Aorta (tissue), 5 donors: Measurements from ENCODE around the gene FOXE1. TPM values are rescaled to one million over a fixed set of nuclear protein-coding genes. Genes with fewer than 3 reads are reported as not detected.

ENCODE experiments used
- ATAC-seq: fragments of 200-7000 bp; cut with Tn5 transposase; one replicate; pipeline ENCODE4 v1.9.1; 2022; ENCODE audit warnings: moderate library complexity; ENCODE audit not compliant: low FRiP score
- DNase-seq, 2 donors: peaks; one replicate each; pipeline ENCODE4 v3.0.0-alpha.2; 2020
- H3K27ac ChIP-seq, 2 donors: one replicate each; pipeline ENCODE4 v1.5.1; 2013; ENCODE audit warnings: low read length in 2 of 2, mild to moderate bottlenecking in 2 of 2, moderate library complexity in 2 of 2, control low read depth in 1 of 2, inconsistent platforms in 1 of 2, low read depth in 1 of 2
- H3K27me3 ChIP-seq, 2 donors: one replicate each; pipeline ENCODE4 v1.6.1; 2013; ENCODE audit warnings: control low read depth in 1 of 2, low read length in 1 of 2, mild to moderate bottlenecking in 1 of 2, moderate library complexity in 1 of 2; ENCODE audit not compliant: insufficient read depth in 2 of 2, control insufficient read depth in 1 of 2
- H3K36me3 ChIP-seq, 2 donors: one replicate each; pipeline ENCODE4 v1.6.1; 2013; ENCODE audit warnings: control low read depth in 1 of 2, low read length in 1 of 2, mild to moderate bottlenecking in 1 of 2; ENCODE audit not compliant: insufficient read depth in 2 of 2, control insufficient read depth in 1 of 2
- H3K4me1 ChIP-seq, 2 donors: one replicate each; pipeline ENCODE4 v1.6.1; 2013; ENCODE audit warnings: low read length in 2 of 2, control low read depth in 1 of 2, mild to moderate bottlenecking in 1 of 2, moderate library complexity in 1 of 2; ENCODE audit not compliant: insufficient read depth in 2 of 2, control insufficient read depth in 1 of 2
- H3K4me3 ChIP-seq, 2 donors: one replicate each; pipeline ENCODE4 v1.5.1; 2013; ENCODE audit warnings: low read length in 2 of 2, control low read depth in 1 of 2, mild to moderate bottlenecking in 1 of 2
- H3K9me3 ChIP-seq: one replicate; pipeline ENCODE4 v1.6.1; 2013; ENCODE audit warnings: mild to moderate bottlenecking, low read length; ENCODE audit not compliant: control insufficient read depth
- WGBS, 2 donors: extraction: QIAGEN DNeasy Blood & Tissue Kit; methylation state at CpG; one replicate each; pipeline ENCODE4 v1.1.7; 2013; 5-methylcytosine and 5-hydroxymethylcytosine counted together
- intact Hi-C, 2 donors: fragments of 100-400 bp; cut with DNase I; formaldehyde crosslinking; loops; one replicate each; pipeline versions ENCODE4 v1.14.2 to v1.15.0; 2022
- polyA plus RNA-seq, 2 donors: library from polyadenylated mRNA; stranded (reverse); fragments of 200-250 nt; gene quantifications; one replicate each; pipeline ENCODE4 v1.2.3, GENCODE V29; 2013
- total RNA-seq, 2 donors: library from RNA; stranded (reverse); fragmentation: NEBNext Ultra II Directional; extraction: Animal tissue kit (Norgen Biotek cat#: 25700); gene quantifications; one replicate each; pipeline ENCODE4 v1.2.1, GENCODE V29; 2021
- donor health status: healthy with polysubstance abuse.
- donor health status: Bipolar disorder and iron deficiency.
- donor health status: DM: no; HTN: no; CAD: no.
- donor health status: DM: no; HTN: no; CAD: no.
- donor health status: DM: yes; HTN: yes; CAD: no.

Gene FOXE1
- total and polyA plus RNA-seq, 4 donors: not detected

DNA sequence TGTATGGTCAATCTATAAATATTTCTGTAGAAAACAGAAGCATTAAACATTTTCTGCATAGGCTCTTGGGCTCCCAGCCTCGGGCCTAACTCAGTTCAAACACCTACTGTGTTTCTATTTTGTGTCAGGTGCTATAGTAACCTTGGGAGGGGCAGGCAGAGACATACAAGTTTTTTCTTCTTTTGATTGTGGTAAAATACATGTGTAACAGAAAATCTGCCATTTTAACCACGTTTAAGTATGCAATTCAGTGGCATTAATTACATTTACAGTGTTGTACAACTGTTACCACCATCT is 40.8 kb upstream of the FOXE1 start:
- DNase-seq: no peak
- Histone ChIP-seq H3K4me3 (no peak overlapping the region), H3K36me3 (no peaks in the 10 kb centered on the region), H3K27ac (no peak overlapping the region), H3K9me3 (no peaks in the 10 kb centered on the region), H3K27me3 (peaks cover 0 to 2% of the 10 kb centered on the region in 2 donors), H3K4me1 (no peaks in the 10 kb centered on the region)
- 69 to 72% methylated on average over 2 of the region's 2 CpGs for WGBS, 2 donors
- intact Hi-C loops: no loop called here
- no peak for ATAC-seq

DNA sequence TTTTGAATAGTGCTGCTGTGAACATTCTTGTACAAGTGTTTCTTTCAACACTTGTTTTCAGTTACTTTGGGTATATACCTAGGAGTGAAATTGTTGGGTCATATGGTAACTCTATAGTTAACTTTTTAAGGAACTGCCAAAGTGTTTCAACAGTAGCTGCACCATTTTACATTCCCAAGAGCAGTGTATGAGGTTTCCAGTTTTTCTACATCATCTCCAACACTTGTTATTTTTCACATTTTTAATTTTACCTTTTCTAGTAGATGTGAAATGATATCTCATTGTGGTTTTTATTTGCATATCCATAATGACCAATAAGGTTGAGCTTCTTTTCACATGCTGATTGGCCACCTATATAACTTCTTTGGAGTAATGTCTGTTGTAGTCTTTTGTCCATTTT is 40.0 kb upstream of the FOXE1 start:
- intact Hi-C loops: no loop called here
- no peaks in the 10 kb centered on the region for H3K36me3 ChIP-seq
- no peak overlapping the region for H3K4me3 ChIP-seq
- H3K9me3 ChIP-seq: no peaks in the 10 kb centered on the region
- DNase-seq (no peak), ATAC-seq (no peak)
- no peak overlapping the region for H3K27ac ChIP-seq
- H3K27me3 ChIP-seq: peaks cover 0 to 2% of the 10 kb centered on the region in 2 donors
- no peaks in the 10 kb centered on the region for H3K4me1 ChIP-seq

DNA sequence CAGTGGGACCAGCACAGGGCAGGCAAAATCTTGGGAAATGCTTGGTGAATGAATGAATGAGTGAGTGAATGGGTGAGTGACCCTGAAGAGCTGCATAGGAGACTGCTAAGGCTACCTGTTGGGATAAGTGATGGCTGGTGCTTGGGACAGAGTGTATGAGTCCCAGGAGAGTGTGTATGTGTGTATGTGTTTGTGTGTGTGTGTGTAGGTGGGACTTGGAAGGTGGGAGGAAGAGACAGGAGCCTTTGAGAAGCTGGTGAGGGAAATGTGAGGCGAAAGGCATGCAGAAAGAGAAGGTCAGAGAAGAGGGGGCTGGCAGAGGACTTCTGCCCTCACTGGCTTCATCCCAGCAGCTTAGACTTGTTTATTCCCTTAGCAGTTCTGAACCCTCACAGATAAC is 33.3 kb upstream of the FOXE1 start:
- Histone ChIP-seq H3K27me3 (peaks cover 0 to 4% of the 10 kb centered on the region in 2 donors), H3K9me3 (peaks cover 8% of the 10 kb centered on the region), H3K27ac (no peak overlapping the region), H3K4me3 (no peak overlapping the region), H3K4me1 (no peaks in the 10 kb centered on the region), H3K36me3 (no peaks in the 10 kb centered on the region)
- 88% methylated on average over 1 of the region's 1 CpG; no CpG with 5 or more reads in 1 of the 2 donors for WGBS, 2 donors
- intact Hi-C loops: no loop called here
- ATAC-seq: no peak
- DNase-seq: no peak

DNA sequence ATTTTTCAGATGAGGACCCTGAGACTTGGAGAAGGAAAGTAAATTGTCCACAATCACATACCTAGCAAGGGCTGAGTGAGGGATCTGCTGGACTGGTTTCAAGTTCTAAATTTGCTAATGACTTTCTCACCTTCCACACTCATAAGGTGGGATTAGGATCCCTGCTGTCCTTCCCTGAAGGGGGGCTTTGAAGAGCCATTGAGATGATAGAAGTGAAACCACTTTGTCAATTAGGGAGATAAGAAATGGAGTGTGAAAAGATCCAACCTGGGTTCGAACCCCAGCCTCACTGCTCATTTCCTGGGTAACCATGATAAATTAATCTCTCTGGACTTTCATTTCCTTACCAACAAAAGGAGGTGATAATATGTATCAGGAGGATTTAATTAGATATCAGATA is 32.7 kb upstream of the FOXE1 start:
- H3K4me3 ChIP-seq: no peak overlapping the region
- WGBS, 2 donors: 15 to 28% methylated on average over 1 of the region's 1 CpG
- ATAC-seq: no peak

DNA sequence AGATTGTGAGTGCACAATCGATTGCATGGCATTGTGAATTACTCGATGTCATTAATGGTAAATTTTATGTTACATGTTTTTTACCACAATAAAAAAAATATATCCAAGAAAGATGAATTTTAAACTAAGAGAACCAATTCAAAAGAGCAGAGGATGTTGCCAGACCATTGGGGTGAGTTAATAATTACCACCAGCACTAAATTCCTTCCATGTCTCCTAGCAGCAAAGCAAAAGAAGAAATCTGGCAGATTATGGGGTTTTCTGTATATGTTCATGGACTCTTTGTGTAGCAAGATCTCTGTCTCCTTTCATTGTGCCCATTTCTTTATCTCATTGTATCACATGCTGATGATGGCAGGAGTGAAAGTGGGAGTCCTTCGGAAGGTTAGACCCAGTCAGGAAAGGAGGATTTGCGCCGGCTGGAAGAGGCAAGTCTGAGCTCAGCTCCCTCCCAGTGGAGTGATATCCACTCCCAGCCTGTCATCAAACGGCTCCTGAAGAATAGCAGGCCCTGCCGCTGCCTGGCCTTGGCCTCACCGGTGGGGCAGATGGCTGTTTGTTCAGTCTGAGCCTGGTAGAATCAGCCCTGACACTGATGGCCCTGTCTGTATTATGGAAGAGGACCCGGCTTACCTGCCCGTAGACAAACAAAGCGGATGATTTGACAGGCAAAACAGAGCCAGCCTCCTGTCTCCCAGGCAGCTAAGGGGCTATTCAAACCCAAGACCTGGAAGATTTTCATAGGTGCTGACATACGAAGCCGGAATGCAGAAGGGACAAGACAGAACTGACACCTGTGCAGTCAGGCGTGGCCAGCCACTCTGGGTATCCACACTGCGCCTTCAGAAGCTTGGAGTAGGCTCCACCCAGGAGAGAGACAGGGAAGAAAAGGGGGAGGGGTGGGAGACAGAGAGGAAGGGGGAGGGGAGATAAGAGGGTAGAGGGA is 21.9 kb upstream of the FOXE1 start:
- 43 to 49% methylated on average over 15 of the region's 15 CpGs for WGBS, 2 donors
- Histone ChIP-seq H3K27me3 (no peaks in the 10 kb centered on the region), H3K27ac (no peak overlapping the region), H3K9me3 (no peaks in the 10 kb centered on the region), H3K4me3 (no peak overlapping the region), H3K4me1 (no peaks in the 10 kb centered on the region), H3K36me3 (no peaks in the 10 kb centered on the region)
- DNase-seq (no peak), ATAC-seq (no peak)
- intact Hi-C loops: no loop called here

More for the DNA sequence above, 32.7 kb upstream of the FOXE1 start:
- Histone ChIP-seq H3K27me3 (peaks cover 0 to 4% of the 10 kb centered on the region in 2 donors), H3K4me1 (no peaks in the 10 kb centered on the region), H3K36me3 (no peaks in the 10 kb centered on the region), H3K9me3 (peaks cover 8% of the 10 kb centered on the region), H3K27ac (no peak overlapping the region)
- DNase-seq: no peak
- intact Hi-C loops: no loop called here

DNA sequence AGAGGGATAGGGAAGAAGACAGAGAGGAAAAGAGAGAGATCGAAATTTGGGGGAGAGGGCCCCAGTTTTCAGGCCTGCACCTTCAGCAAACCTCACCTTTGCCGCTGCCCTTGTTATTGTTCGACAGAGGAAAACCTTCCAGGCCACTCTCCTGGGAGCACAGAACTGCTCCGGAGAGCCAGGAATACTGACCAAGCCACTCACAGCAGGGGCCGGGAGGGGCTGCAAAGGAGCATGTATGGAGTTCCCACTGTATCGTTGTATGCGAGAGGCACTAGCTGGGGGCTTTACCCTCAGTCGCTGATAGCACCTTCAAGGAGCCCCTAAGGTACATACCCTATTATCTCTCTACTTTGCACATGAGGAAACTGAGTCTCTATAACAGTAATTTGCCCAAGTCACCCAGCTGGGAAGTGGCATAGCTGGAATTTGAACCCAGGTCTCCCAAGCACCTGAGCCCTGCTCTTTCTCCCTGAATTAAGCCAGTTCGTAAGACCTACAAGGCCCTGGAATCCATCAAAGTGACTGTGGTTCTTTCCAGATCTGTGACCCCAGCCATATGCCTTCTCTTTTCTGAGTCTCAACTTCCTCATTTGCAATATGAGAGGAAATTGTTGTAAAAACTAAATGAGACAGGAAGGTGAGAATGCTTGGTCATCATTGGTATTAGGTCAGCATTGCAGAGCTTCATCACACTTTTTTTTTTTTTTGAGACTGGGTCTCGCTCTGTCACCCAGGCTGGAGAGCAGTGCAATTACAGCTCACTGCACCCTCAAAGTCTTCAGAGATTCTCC is 21.0 kb upstream of the FOXE1 start:
- no peaks in the 10 kb centered on the region for H3K9me3 ChIP-seq
- DNase-seq (no peak), ATAC-seq (no peak)
- WGBS, 2 donors: 44 to 58% methylated on average over 10 of the region's 10 CpGs
- no peak overlapping the region for H3K27ac ChIP-seq
- no peaks in the 10 kb centered on the region for H3K27me3 ChIP-seq
- intact Hi-C loops: no loop called here
- no peak overlapping the region for H3K4me3 ChIP-seq
- no peaks in the 10 kb centered on the region for H3K4me1 ChIP-seq
- H3K36me3 ChIP-seq: no peaks in the 10 kb centered on the region

DNA sequence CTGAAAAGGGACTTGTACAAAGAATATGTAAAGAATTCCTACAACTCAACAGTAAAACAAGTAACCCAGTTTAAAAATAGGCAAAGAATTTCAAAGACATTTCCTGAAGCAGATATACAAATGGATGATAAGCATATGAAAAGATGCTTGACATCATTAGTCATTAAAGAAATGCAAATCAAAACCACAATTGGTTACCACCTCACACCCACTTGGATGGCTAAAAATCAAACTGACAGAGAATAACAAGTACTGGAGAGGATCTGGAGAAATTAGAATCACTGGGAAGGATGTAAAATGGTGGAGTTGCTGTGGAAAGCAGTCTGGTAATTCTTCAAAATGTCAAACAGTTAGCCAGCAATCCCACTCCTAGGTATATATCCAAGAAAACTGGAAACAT is 12.5 kb upstream of the FOXE1 start:
- Histone ChIP-seq H3K4me1 (no peaks in the 10 kb centered on the region), H3K27me3 (no peaks in the 10 kb centered on the region), H3K4me3 (no peak overlapping the region), H3K27ac (no peak overlapping the region), H3K9me3 (no peaks in the 10 kb centered on the region), H3K36me3 (no peaks in the 10 kb centered on the region)
- no peak for DNase-seq
- ATAC-seq: no peak
- intact Hi-C loops: no loop called here

DNA sequence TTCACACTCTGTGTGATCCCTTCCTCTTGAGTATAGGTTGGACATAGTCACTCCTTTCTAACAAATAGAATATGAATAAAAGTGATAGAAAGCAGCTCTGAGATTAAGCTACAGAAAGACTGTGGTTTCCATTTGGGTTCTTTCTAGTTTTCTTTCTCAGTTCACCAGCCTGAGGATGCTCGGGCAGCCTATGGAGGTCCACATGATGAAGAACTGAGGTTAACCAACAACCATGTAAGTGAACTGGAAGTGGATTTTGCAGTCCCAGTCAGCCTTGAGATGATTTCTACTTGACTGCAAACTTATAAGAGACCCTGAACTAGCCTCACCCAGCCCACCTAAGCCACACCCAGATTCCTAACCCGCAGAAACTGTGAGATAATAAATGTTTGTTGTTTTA is 10.1 kb upstream of the FOXE1 start:
- no peaks in the 10 kb centered on the region for H3K36me3 ChIP-seq
- 76 to 77% methylated on average over 2 of the region's 2 CpGs for whole genome bisulfite sequencing, 2 donors
- no peaks in the 10 kb centered on the region for H3K27me3 ChIP-seq
- no peak overlapping the region for H3K27ac ChIP-seq
- no peaks in the 10 kb centered on the region for H3K9me3 ChIP-seq
- no peaks in the 10 kb centered on the region for H3K4me1 ChIP-seq
- H3K4me3 ChIP-seq: no peak overlapping the region
- intact Hi-C loops: no loop called here
- ATAC-seq (no peak), DNase-seq (no peak)

DNA sequence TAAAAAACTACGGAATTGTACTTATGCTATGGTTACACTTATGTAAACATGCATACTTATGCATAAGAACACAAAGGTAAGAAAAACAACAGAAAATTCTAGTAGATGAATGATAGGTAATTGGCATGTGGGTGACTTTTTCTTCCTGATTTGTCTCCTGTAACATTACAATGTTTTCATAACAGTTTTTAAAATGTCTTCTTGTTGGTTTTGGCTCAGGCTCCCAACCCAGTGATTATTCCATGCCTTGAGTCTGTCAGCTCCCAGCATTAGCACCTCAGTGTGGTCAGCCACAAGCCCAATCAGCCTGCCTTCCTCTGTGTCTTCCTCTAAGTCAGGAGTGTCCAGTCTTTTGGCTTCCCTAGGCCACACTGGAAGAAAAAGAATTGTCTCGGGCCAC is 7.9 kb upstream of the FOXE1 start:
- Histone ChIP-seq H3K4me1 (no peaks in the 10 kb centered on the region), H3K9me3 (peaks cover 1% of the 10 kb centered on the region), H3K4me3 (no peak overlapping the region), H3K27ac (no peak overlapping the region), H3K27me3 (no peaks in the 10 kb centered on the region), H3K36me3 (no peaks in the 10 kb centered on the region)
- WGBS, 2 donors: 50 to 57% methylated on average over 2 of the region's 2 CpGs
- no peak for ATAC-seq
- DNase-seq: no peak
- intact Hi-C loops: no loop called here
